GM12878 (cell line): ENCODE measurements around the gene WWTR1. TPM values are rescaled to one million over a fixed set of nuclear protein-coding genes. Genes with fewer than 3 reads are reported as not detected.

Source experiments
- BCL3 ChIP-seq: IDR thresholded peaks from 2 replicates; pipeline ENCODE4 v1.6.1; 2011; ENCODE audit warnings: borderline replicate concordance, low read depth, mild to moderate bottlenecking, moderate library complexity, low read length; ENCODE audit not compliant: insufficient read depth, poor library complexity, severe bottlenecking
- BRCA1 ChIP-seq: IDR thresholded peaks from 2 replicates; pipeline ENCODE4 v1.6.1; 2011; ENCODE audit warnings: low read depth, low read length, improper control_type of control experiment
- CBX3 ChIP-seq: fragments of 200-600 bp; sonication (generic); IDR thresholded peaks from 2 replicates; pipeline ENCODE4 v1.6.1; 2016; ENCODE audit warnings: low read depth, borderline replicate concordance
- EED ChIP-seq: sonication (generic); IDR thresholded peaks from 2 replicates; pipeline ENCODE4 v1.6.1; 2016; ENCODE audit warnings: antibody characterized with exemption, low read depth
- EZH2 ChIP-seq: IDR thresholded peaks from 2 replicates; pipeline ENCODE4 v1.6.1; 2012; ENCODE audit warnings: low read depth, mild to moderate bottlenecking, control low read depth, inconsistent platforms, low read length, borderline replicate concordance; ENCODE audit not compliant: control insufficient read depth
- IKZF1 ChIP-seq: fragments of 450-650 bp; conservative IDR thresholded peaks from 2 replicates; pipeline ENCODE4 v1.6.1; 2017; ENCODE audit warnings: antibody characterized with exemption, mild to moderate bottlenecking
- IRF4 ChIP-seq: IDR thresholded peaks from 2 replicates; pipeline ENCODE4 v1.6.1; 2011; ENCODE audit warnings: low read depth, low read length
- LARP7 ChIP-seq: fragments of 450-650 bp; IDR thresholded peaks from 2 replicates; pipeline ENCODE4 v1.6.1; 2017; ENCODE audit warnings: mild to moderate bottlenecking
- MEF2B ChIP-seq: fragments of 450-650 bp; IDR thresholded peaks from 2 replicates; pipeline ENCODE4 v1.6.1; 2018; ENCODE audit warnings: mild to moderate bottlenecking, moderate library complexity; ENCODE audit not compliant: partially characterized antibody, poor library complexity, severe bottlenecking
- MYB ChIP-seq: fragments of 150-350 bp; IDR thresholded peaks from 2 replicates; pipeline ENCODE4 v1.6.1; 2014; ENCODE audit warnings: mild to moderate bottlenecking, low read depth, low read length, borderline replicate concordance
- MYC ChIP-seq: IDR thresholded peaks from 2 replicates; pipeline ENCODE4 v1.6.1; 2011; ENCODE audit warnings: mild to moderate bottlenecking, low read length, moderate library complexity, inconsistent platforms; ENCODE audit not compliant: insufficient read depth, insufficient replicate concordance, insufficient read length, severe bottlenecking
- NFIC ChIP-seq: IDR thresholded peaks from 2 replicates; pipeline ENCODE4 v1.6.1; 2012; ENCODE audit warnings: low read depth, mild to moderate bottlenecking, inconsistent platforms, low read length, moderate library complexity
- NR2C2 ChIP-seq: IDR thresholded peaks from 2 replicates; pipeline ENCODE4 v1.6.1; 2011; ENCODE audit warnings: borderline replicate concordance, low read depth; ENCODE audit not compliant: control insufficient read depth, insufficient read length
- RAD21 ChIP-seq: IDR thresholded peaks from 2 replicates; pipeline ENCODE4 v1.6.1; 2011; ENCODE audit warnings: mild to moderate bottlenecking, low read depth, low read length, moderate library complexity; ENCODE audit not compliant: insufficient read depth
- RFX5 ChIP-seq: IDR thresholded peaks from 2 replicates; pipeline ENCODE4 v1.6.1; 2011; ENCODE audit warnings: low read depth, low read length, improper control_type of control experiment
- RUNX3 ChIP-seq: IDR thresholded peaks from 2 replicates; pipeline ENCODE4 v1.6.1; 2012; ENCODE audit warnings: low read length, inconsistent platforms
- TCF7 ChIP-seq: IDR thresholded peaks from 2 replicates; pipeline ENCODE4 v1.6.1; 2014; ENCODE audit warnings: antibody characterized with exemption, borderline replicate concordance
- ZNF207 ChIP-seq: fragments of 450-650 bp; IDR thresholded peaks from 2 replicates; pipeline ENCODE4 v1.6.1; 2014; ENCODE audit warnings: antibody characterized with exemption, mild to moderate bottlenecking, borderline replicate concordance
- polyA plus RNA-seq, 11 experiments: library from polyadenylated mRNA; depleted of rRNA in 4 of 11; unstranded in 6 of 11; stranded (reverse) in 5 of 11; fragments of >200 nt; fragmentation: Nextera tagmentation in 4 of 11; fragmentation: Illumina TruSeq in 1 of 11; extraction: Ambion mirVana in 4 of 11; extraction: Trizol in 1 of 11; gene quantifications; 1 replicate in 1 of 11; 2 replicates in 10 of 11; pipeline versions ENCODE4 v1.2.1 to v1.2.3, GENCODE V29; 2011 to 2016; ENCODE audit warnings: inconsistent platforms in 2 of 11, missing spikeins in 2 of 11, low read depth in 1 of 11
- total RNA-seq, 4 experiments: library from RNA; depleted of rRNA in 3 of 4; stranded (reverse); fragments of >200 nt in 3 of 4; fragmentation: Illumina TruSeq in 1 of 4; extraction: Trizol in 1 of 4; gene quantifications; 2 replicates each; pipeline versions ENCODE4 v1.2.1 to v1.2.3, GENCODE V29; 2013 to 2021
- TF ChIP-seq, protein P1 (sequence below): fragments of 450-650 bp; formaldehyde crosslinking; IDR thresholded peaks from 2 replicates; pipeline ENCODE4 v1.4.0; 2020; ENCODE audit warnings: mild to moderate bottlenecking, moderate library complexity
- TF ChIP-seq, protein P2 (sequence below): fragments of 450-650 bp; IDR thresholded peaks from 2 replicates; pipeline ENCODE4 v1.6.1; 2014; ENCODE audit warnings: mild to moderate bottlenecking
- TF ChIP-seq, protein P3 (sequence below): fragments of 450-650 bp; IDR thresholded peaks from 2 replicates; pipeline ENCODE4 v1.6.1; 2017; ENCODE audit warnings: low read depth, mild to moderate bottlenecking, moderate library complexity

Gene WWTR1
- total and polyA plus RNA-seq, 10 of the 15 experiments (the other 5 are each of a cell fraction or from before 2014, with no cell fraction given): 2.5 to 18.5 (median 5.8) TPM

GRCh38 chr3:149480326-149481017 lies 177.4 kb downstream of the WWTR1 start (continued):
- TF ChIP-seq, protein P1, sequence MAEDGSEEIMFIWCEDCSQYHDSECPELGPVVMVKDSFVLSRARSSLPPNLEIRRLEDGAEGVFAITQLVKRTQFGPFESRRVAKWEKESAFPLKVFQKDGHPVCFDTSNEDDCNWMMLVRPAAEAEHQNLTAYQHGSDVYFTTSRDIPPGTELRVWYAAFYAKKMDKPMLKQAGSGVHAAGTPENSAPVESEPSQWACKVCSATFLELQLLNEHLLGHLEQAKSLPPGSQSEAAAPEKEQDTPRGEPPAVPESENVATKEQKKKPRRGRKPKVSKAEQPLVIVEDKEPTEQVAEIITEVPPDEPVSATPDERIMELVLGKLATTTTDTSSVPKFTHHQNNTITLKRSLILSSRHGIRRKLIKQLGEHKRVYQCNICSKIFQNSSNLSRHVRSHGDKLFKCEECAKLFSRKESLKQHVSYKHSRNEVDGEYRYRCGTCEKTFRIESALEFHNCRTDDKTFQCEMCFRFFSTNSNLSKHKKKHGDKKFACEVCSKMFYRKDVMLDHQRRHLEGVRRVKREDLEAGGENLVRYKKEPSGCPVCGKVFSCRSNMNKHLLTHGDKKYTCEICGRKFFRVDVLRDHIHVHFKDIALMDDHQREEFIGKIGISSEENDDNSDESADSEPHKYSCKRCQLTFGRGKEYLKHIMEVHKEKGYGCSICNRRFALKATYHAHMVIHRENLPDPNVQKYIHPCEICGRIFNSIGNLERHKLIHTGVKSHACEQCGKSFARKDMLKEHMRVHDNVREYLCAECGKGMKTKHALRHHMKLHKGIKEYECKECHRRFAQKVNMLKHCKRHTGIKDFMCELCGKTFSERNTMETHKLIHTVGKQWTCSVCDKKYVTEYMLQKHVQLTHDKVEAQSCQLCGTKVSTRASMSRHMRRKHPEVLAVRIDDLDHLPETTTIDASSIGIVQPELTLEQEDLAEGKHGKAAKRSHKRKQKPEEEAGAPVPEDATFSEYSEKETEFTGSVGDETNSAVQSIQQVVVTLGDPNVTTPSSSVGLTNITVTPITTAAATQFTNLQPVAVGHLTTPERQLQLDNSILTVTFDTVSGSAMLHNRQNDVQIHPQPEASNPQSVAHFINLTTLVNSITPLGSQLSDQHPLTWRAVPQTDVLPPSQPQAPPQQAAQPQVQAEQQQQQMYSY (CRISPR knock-in tag): no peak
- TF ChIP-seq IKZF1: no peak; the same call in 1 of the 2 replicates
- no peak for TF ChIP-seq BRCA1
- no peak for TF ChIP-seq NFIC
- peak; percentile 97 for TF ChIP-seq RAD21
- TF ChIP-seq, protein P2, sequence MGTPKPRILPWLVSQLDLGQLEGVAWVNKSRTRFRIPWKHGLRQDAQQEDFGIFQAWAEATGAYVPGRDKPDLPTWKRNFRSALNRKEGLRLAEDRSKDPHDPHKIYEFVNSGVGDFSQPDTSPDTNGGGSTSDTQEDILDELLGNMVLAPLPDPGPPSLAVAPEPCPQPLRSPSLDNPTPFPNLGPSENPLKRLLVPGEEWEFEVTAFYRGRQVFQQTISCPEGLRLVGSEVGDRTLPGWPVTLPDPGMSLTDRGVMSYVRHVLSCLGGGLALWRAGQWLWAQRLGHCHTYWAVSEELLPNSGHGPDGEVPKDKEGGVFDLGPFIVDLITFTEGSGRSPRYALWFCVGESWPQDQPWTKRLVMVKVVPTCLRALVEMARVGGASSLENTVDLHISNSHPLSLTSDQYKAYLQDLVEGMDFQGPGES: no peak
- TF ChIP-seq RUNX3: peak; percentile 98
- no peak for TF ChIP-seq MYC
- TF ChIP-seq ZNF207: no peak
- peak; percentile 95 for TF ChIP-seq TCF7
- no peak for TF ChIP-seq EED
- no peak for TF ChIP-seq LARP7
- TF ChIP-seq BCL3: no peak
- TF ChIP-seq, protein P3, sequence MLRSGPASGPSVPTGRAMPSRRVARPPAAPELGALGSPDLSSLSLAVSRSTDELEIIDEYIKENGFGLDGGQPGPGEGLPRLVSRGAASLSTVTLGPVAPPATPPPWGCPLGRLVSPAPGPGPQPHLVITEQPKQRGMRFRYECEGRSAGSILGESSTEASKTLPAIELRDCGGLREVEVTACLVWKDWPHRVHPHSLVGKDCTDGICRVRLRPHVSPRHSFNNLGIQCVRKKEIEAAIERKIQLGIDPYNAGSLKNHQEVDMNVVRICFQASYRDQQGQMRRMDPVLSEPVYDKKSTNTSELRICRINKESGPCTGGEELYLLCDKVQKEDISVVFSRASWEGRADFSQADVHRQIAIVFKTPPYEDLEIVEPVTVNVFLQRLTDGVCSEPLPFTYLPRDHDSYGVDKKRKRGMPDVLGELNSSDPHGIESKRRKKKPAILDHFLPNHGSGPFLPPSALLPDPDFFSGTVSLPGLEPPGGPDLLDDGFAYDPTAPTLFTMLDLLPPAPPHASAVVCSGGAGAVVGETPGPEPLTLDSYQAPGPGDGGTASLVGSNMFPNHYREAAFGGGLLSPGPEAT: no peak
- 0 out of 2 replicates have a peak, but pooled peaks have one; percentile 48 for TF ChIP-seq IRF4
- no peak for TF ChIP-seq NR2C2
- TF ChIP-seq EZH2: no peak
- no peak for TF ChIP-seq MYB
- no peak for TF ChIP-seq CBX3
- no peak for TF ChIP-seq MEF2B
- TF ChIP-seq RFX5: no peak
